Transverse colon (tissue), 4 donors: ENCODE measurements around the gene ESR1. TPM values are rescaled to one million over a fixed set of nuclear protein-coding genes. Genes with fewer than 3 reads are reported as not detected.

Experiments
- DNase-seq: peaks from one replicate; pipeline ENCODE4 v3.0.0-alpha.2; 2019
- H3K27ac ChIP-seq, 4 donors: fragments of 200-600 bp; sonication (generic); 2 replicates each; pipeline ENCODE4 v1.5.1; 2016 to 2018; ENCODE audit warnings: inconsistent platforms in 4 of 4
- H3K27me3 ChIP-seq: fragments of 200-600 bp; sonication (generic); 2 replicates; pipeline ENCODE4 v1.5.1; 2017; ENCODE audit warnings: inconsistent platforms
- H3K36me3 ChIP-seq, 4 donors: fragments of 200-600 bp; sonication (generic); 2 replicates each; pipeline ENCODE4 v1.5.1; 2017 to 2019; ENCODE audit warnings: inconsistent platforms in 4 of 4
- H3K4me1 ChIP-seq, 4 donors: fragments of 200-600 bp; sonication (generic); 2 replicates each; pipeline ENCODE4 v1.5.1; 2017 to 2020; ENCODE audit warnings: inconsistent platforms in 4 of 4
- H3K4me3 ChIP-seq, 4 donors: fragments of 200-600 bp; sonication (generic); 1 replicate in 1 of 4; 2 replicates in 3 of 4; pipeline versions ENCODE4 v1.5.1 to v1.6.1; 2017 to 2019; ENCODE audit warnings: inconsistent platforms in 4 of 4
- H3K9me3 ChIP-seq, 2 donors: fragments of 200-600 bp; sonication (generic); 2 replicates each; pipeline ENCODE4 v1.5.1; 2017 to 2019; ENCODE audit warnings: inconsistent platforms in 2 of 2
- CTCF ChIP-seq, 5 experiments: fragments of 200-600 bp in 3 of 5; fragments of 450-650 bp in 2 of 5; sonication (generic) in 3 of 5; IDR thresholded peaks; 1 replicate in 2 of 5; 2 replicates in 3 of 5; pipeline ENCODE4 v1.5.1; 2016 to 2017; ENCODE audit warnings: antibody characterized with exemption in 5 of 5, inconsistent platforms in 3 of 5, mild to moderate bottlenecking in 2 of 5, moderate library complexity in 1 of 5
- EP300 ChIP-seq: sonication (generic); formaldehyde crosslinking; IDR thresholded peaks from one replicate; pipeline ENCODE4 v1.6.1; 2017; ENCODE audit warnings: antibody characterized with exemption, low read depth
- POLR2A ChIP-seq: fragments of 450-650 bp; IDR thresholded peaks from one replicate; pipeline ENCODE4 v1.6.1; 2016; ENCODE audit warnings: antibody characterized with exemption, mild to moderate bottlenecking, moderate library complexity
- POLR2AphosphoS5 ChIP-seq, 3 donors: sonication (generic); formaldehyde crosslinking; IDR thresholded peaks; one replicate each; pipeline ENCODE4 v1.6.1; 2016; ENCODE audit warnings: antibody characterized with exemption in 3 of 3
- WGBS, 2 donors: methylation state at CpG; one replicate each; pipeline ENCODE4 v1.1.5; 2018; ENCODE audit warnings: low coverage in 1 of 2; 5-methylcytosine and 5-hydroxymethylcytosine counted together
- in situ Hi-C, 4 donors: fragments of 200-750 bp; cut with MboI; loops; one replicate each; pipeline versions ENCODE4 v1.15.0 to v1.15.1; 2017; ENCODE audit warnings: low sequenced_read_pairs in 3 of 4, low pct_ligation_motif_present in 1 of 4, low pct_unique_long_range_greater_than_20kb in 1 of 4
- intact Hi-C: fragments of 100-400 bp; cut with DNase I; formaldehyde crosslinking; loops from one replicate; pipeline ENCODE4 v1.15.1; 2023; ENCODE audit warnings: low total_unique reads
- total RNA-seq, 4 donors: library from RNA; depleted of rRNA; stranded (reverse); fragments of >200 nt; gene quantifications; one replicate each; pipeline ENCODE4 v1.1.0, GENCODE V29; 2016

Gene ESR1
- total RNA-seq, 4 donors from 2014 or later: 0.37 to 0.48 (median 0.41) TPM; not detected in 1

DNA sequence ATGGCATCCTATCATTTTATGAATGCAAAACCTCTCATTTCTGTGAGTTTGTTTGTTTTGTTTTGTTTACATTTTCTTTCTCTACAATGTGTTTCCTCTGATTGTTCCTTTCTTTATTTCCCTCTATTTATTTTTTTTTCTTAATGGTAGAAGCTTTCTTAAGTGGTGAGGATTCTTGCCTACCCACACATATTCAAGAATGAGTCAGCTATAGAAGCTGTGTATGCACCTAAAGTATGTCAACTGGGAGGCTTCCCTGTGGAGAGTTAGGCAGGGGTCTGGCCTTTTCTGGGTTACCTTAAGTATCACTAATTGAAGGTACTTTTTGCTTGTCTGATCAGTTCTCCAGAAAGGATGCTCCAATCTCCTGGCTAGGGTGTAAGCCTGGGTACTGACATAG lies 354.0 kb downstream of the ESR1 start:
- DNase-seq: no peak
- Histone ChIP-seq H3K4me1 (no peaks in the 10 kb centered on the region), H3K9me3 (no peaks in the 10 kb centered on the region), H3K27ac (no peak overlapping the region), H3K36me3 (no peaks in the 10 kb centered on the region), H3K27me3 (no peaks in the 10 kb centered on the region), H3K4me3 (no peak overlapping the region)
- TF ChIP-seq POLR2AphosphoS5 (IDR thresholded peaks at IDR 0.05) (no peak), POLR2A (no peak), CTCF (IDR thresholded peaks at IDR 0.05) (no peak), EP300 (no peak)
- intact Hi-C loops: no loop called here
- in situ Hi-C loops: no loop called here

DNA sequence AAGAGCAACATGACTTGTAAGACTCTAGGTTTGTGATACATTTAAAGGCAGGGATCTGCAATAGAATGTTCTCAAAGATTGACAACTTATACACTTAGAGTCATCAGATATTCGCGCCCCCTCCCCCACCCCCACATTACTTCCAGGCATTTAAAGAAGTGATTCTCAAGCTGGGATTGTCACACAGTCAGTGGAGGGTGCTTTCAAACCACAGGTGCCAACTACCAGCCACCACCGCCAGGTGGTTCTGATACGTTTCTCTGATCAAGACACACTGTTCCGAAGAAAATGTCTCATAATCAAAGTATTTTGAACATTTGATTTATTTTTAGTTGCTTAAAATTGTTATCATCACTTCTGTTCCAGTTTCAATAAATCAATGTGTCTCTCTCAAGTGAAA lies 357.5 kb downstream of the ESR1 start:
- DNase-seq: no peak
- TF ChIP-seq CTCF (IDR thresholded peaks at IDR 0.05) (no peak), POLR2AphosphoS5 (IDR thresholded peaks at IDR 0.05) (no peak), POLR2A (no peak), EP300 (no peak)
- H3K27me3 ChIP-seq: no peaks in the 10 kb centered on the region
- intact Hi-C loops: no loop called here
- H3K27ac ChIP-seq: no peak overlapping the region
- in situ Hi-C loops: no loop called here
- no peaks in the 10 kb centered on the region for H3K9me3 ChIP-seq
- peaks cover 0 to 5% (median 0%) of the 10 kb centered on the region in 4 donors for H3K4me1 ChIP-seq
- H3K4me3 ChIP-seq: no peak overlapping the region
- H3K36me3 ChIP-seq: no peaks in the 10 kb centered on the region
- 85 to 90% methylated on average over 3 to 5 of the region's 5 CpGs for WGBS, 2 donors

DNA sequence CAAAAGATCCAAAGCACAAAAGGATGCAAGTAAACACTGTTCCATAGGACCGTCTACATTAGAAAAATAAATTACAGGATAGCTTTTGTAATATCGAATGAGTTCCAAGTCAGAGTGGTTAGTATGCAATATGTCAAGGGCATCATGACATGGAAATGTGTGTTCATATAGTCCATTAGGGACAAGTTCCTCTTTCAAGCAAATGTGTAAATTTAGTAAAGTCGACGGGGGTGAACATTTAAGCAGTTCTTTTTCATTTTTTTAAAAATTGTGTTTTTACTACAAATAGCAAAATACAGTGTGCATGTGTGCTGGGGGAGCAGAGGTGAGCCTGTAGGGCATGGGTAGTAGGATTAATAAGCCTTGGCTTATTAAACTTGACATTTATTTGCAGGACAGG lies 359.0 kb downstream of the ESR1 start:
- H3K27ac ChIP-seq: no peak overlapping the region
- in situ Hi-C loops: no loop called here
- WGBS, 2 donors: 67 to 84% methylated on average over 4 of the region's 4 CpGs
- H3K9me3 ChIP-seq: no peaks in the 10 kb centered on the region
- TF ChIP-seq EP300 (no peak), POLR2AphosphoS5 (IDR thresholded peaks at IDR 0.05) (no peak), POLR2A (no peak), CTCF (IDR thresholded peaks at IDR 0.05) (no peak)
- intact Hi-C loops: no loop called here
- no peaks in the 10 kb centered on the region for H3K27me3 ChIP-seq
- H3K4me3 ChIP-seq: no peak overlapping the region
- peaks cover 0 to 5% (median 0%) of the 10 kb centered on the region in 4 donors for H3K4me1 ChIP-seq
- no peak for DNase-seq
- H3K36me3 ChIP-seq: no peaks in the 10 kb centered on the region

DNA sequence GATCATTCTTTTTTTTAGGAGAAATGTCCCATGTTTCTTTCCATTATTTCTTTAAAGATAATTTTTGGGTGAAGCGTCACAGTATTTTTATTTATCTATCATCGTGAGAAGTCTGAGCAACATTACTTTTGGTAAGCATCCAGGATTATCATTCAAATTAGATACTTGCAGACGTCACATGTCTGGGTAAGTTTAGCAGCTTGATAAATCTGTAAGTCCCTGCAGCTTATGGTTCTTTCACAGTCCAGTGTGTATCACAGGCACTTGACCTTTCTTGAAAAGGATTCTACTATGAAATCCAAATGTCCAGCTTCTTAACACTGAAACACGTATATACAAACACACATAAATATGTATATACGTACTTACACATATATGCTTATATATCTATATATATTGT lies 359.4 kb downstream of the ESR1 start:
- DNase-seq: no peak
- Histone ChIP-seq H3K36me3 (no peaks in the 10 kb centered on the region), H3K9me3 (no peaks in the 10 kb centered on the region), H3K4me3 (no peak overlapping the region), H3K27me3 (no peaks in the 10 kb centered on the region), H3K4me1 (peaks cover 0 to 5% (median 0%) of the 10 kb centered on the region in 4 donors), H3K27ac (no peak overlapping the region)
- no peak for TF ChIP-seq CTCF (IDR thresholded peaks at IDR 0.05)
- TF ChIP-seq POLR2AphosphoS5 (IDR thresholded peaks at IDR 0.05): no peak
- TF ChIP-seq POLR2A: no peak
- no peak for TF ChIP-seq EP300
- WGBS, 2 donors: 83 to 91% methylated on average over 5 of the region's 5 CpGs
- intact Hi-C loops: no loop called here
- in situ Hi-C loops: no loop called here
